ENCODE data around the gene GVQW3.

Gene GVQW3

GRCh38 chr11:76347466-76347865 is 33.7 kb upstream of the GVQW3 start:
- H3K27ac ChIP-seq, result no peak overlapping the region
- TF ChIP-seq ZFX (IDR thresholded peaks at IDR 0.05) (no peak), CTCF (conservative IDR thresholded peaks at IDR 0.05) (no peak)

- TF ChIP-seq ZFX (IDR thresholded peaks at IDR 0.05) (no peak), CTCF (conservative IDR thresholded peaks at IDR 0.05) (no peak)
Measured at GRCh38 chr11:76348348-76348747, 32.8 kb upstream of the GVQW3 start.

GRCh38 chr11:76355172-76355571 is 26.0 kb upstream of the GVQW3 start:
- H3K27ac ChIP-seq, result no peak overlapping the region
- TF ChIP-seq CTCF (conservative IDR thresholded peaks at IDR 0.05) (no peak), ZFX (IDR thresholded peaks at IDR 0.05) (no peak)

More at GRCh38 chr11:76348348-76348747, 32.8 kb upstream of the GVQW3 start:
- H3K27ac ChIP-seq, result no peak overlapping the region

- no peak for TF ChIP-seq ZFX (IDR thresholded peaks at IDR 0.05)
- no peak for TF ChIP-seq CTCF (conservative IDR thresholded peaks at IDR 0.05)
- H3K27ac ChIP-seq, result no peak overlapping the region
Measured at GRCh38 chr11:76361374-76361773, 19.7 kb upstream of the GVQW3 start.

GRCh38 chr11:76361776-76362175 is 19.3 kb upstream of the GVQW3 start:
- no peak overlapping the region for H3K27ac ChIP-seq
- TF ChIP-seq ZFX (IDR thresholded peaks at IDR 0.05) (no peak), CTCF (conservative IDR thresholded peaks at IDR 0.05) (no peak)

GRCh38 chr11:76362716-76363115 is 18.4 kb upstream of the GVQW3 start:
- no peak for TF ChIP-seq CTCF (conservative IDR thresholded peaks at IDR 0.05)
- TF ChIP-seq ZFX (IDR thresholded peaks at IDR 0.05), result no peak
- no peak overlapping the region for H3K27ac ChIP-seq

- no peak for TF ChIP-seq ZFX (IDR thresholded peaks at IDR 0.05)
- TF ChIP-seq CTCF (conservative IDR thresholded peaks at IDR 0.05), result no peak
- no peak overlapping the region for H3K27ac ChIP-seq
Measured at GRCh38 chr11:76365038-76365679, 16.0 kb upstream of the GVQW3 start.

Measured in C4-2B (cell line).